CD8-positive, alpha-beta memory T cell (primary cell): Measurements from ENCODE around the gene ASTN2. TPM values are rescaled to one million over a fixed set of nuclear protein-coding genes. Genes with fewer than 3 reads are reported as not detected.

Experiments
- CTCF ChIA-PET: fragments of 350-600 bp; sonication (Branson Sonifier 250); formaldehyde crosslinking; loops from one replicate; lab custom pipeline; 2021; ENCODE audit warnings: antibody characterized with exemption; lab: Charles Lee
- POLR2A ChIA-PET: fragments of 350-600 bp; sonication (Branson Sonifier 250); formaldehyde crosslinking; loops from one replicate; lab custom pipeline; 2021; ENCODE audit warnings: antibody characterized with exemption; lab: Charles Lee
- DNase-seq, 5 donors: peaks; one replicate each; pipeline versions ENCODE4 v3.0.0 to v3.0.0-alpha.2; 2020 to 2022; ENCODE audit warnings: mixed read lengths in 1 of 5
- H3K27ac ChIP-seq: one replicate; pipeline ENCODE4 v1.7.0; 2013; ENCODE audit warnings: low read depth, mild to moderate bottlenecking, low read length, moderate library complexity
- H3K27me3 ChIP-seq: 2 replicates; pipeline ENCODE4 v1.7.0; 2013; ENCODE audit warnings: low read length, mild to moderate bottlenecking; ENCODE audit not compliant: insufficient read depth, poor library complexity, severe bottlenecking
- H3K36me3 ChIP-seq: 2 replicates; pipeline ENCODE4 v1.7.0; 2013; ENCODE audit warnings: mild to moderate bottlenecking, low read length, moderate library complexity; ENCODE audit not compliant: insufficient read depth
- H3K4me1 ChIP-seq: 2 replicates; pipeline ENCODE4 v1.7.0; 2013; ENCODE audit warnings: mild to moderate bottlenecking, low read length, moderate library complexity; ENCODE audit not compliant: insufficient read depth
- H3K4me3 ChIP-seq: 2 replicates; pipeline ENCODE4 v1.7.0; 2013; ENCODE audit warnings: mild to moderate bottlenecking, low read length
- H3K9me3 ChIP-seq: 2 replicates; pipeline ENCODE4 v1.7.0; 2013; ENCODE audit warnings: mild to moderate bottlenecking, low read length
- H3K27ac Mint-ChIP-seq, 8 donors: one replicate each; pipeline ENCODE4 v1.8.0; 2020 to 2021; ENCODE audit warnings: mixed read lengths in 8 of 8, mild to moderate bottlenecking in 6 of 8, inconsistent platforms in 3 of 8, moderate library complexity in 3 of 8
- H3K27me3 Mint-ChIP-seq, 2 donors: one replicate each; pipeline ENCODE4 v1.8.0; 2020 to 2021; ENCODE audit warnings: mixed read lengths in 2 of 2, mild to moderate bottlenecking in 1 of 2, moderate library complexity in 1 of 2
- H3K36me3 Mint-ChIP-seq, 3 donors: one replicate each; pipeline ENCODE4 v1.8.0; 2020 to 2021; ENCODE audit warnings: mixed read lengths in 3 of 3, inconsistent platforms in 1 of 3, mild to moderate bottlenecking in 1 of 3
- H3K4me1 Mint-ChIP-seq, 3 donors: one replicate each; pipeline ENCODE4 v1.8.0; 2020 to 2021; ENCODE audit warnings: mixed read lengths in 3 of 3, inconsistent platforms in 1 of 3, mild to moderate bottlenecking in 1 of 3
- H3K4me3 Mint-ChIP-seq, 7 donors: one replicate each; pipeline ENCODE4 v1.8.0; 2020 to 2021; ENCODE audit warnings: mixed read lengths in 7 of 7, mild to moderate bottlenecking in 6 of 7, moderate library complexity in 4 of 7, inconsistent platforms in 2 of 7
- H3K9me3 Mint-ChIP-seq, 5 donors: one replicate each; pipeline ENCODE4 v1.8.0; 2020 to 2022; ENCODE audit warnings: mixed read lengths in 5 of 5, mild to moderate bottlenecking in 3 of 5, moderate library complexity in 2 of 5, inconsistent platforms in 1 of 5
- polyA plus RNA-seq: library from polyadenylated mRNA; unstranded; fragments of 300-500 nt; fragmentation: Illumina TruSeq; gene quantifications from one replicate; pipeline ENCODE4 v1.2.3, GENCODE V29; 2021
- total RNA-seq, 2 experiments: library from RNA; stranded (reverse); gene quantifications; one replicate each; pipeline ENCODE4 v1.2.3, GENCODE V29; 2021

Gene ASTN2
- total and polyA plus RNA-seq, 3 experiments from 2014 or later, result 4.1 to 4.8 (median 4.2) TPM

GRCh38 chr9:117413346-117414219, 1.3 kb downstream of the ASTN2 start:
- H3K4me3 Mint-ChIP-seq, result peak overlapping the region in 1 of 7 donors; percentile 70
- H3K4me1 Mint-ChIP-seq, result peaks cover 0 to 2% (median 0%) of the 10 kb centered on the region in 3 donors
- DNase-seq, result no peak
- Histone ChIP-seq H3K36me3 (no peaks in the 10 kb centered on the region), H3K27ac (no peak overlapping the region), H3K9me3 (no peaks in the 10 kb centered on the region), H3K4me1 (no peaks in the 10 kb centered on the region), H3K4me3 (no peak overlapping the region), H3K27me3 (peaks cover 9% of the 10 kb centered on the region)
- ChIA-PET CTCF (no interaction called here), POLR2A (no interaction called here)
- H3K36me3 Mint-ChIP-seq, result no peaks in the 10 kb centered on the region
- H3K9me3 Mint-ChIP-seq, result peaks cover 3 to 12% (median 8%) of the 10 kb centered on the region in 5 donors
- peaks cover 22 to 35% of the 10 kb centered on the region in 2 donors for H3K27me3 Mint-ChIP-seq
- H3K27ac Mint-ChIP-seq, result no peak overlapping the region

- H3K9me3 ChIP-seq, result no peaks in the 10 kb centered on the region
- no peak overlapping the region for H3K4me3 ChIP-seq
- no peak overlapping the region for H3K27ac ChIP-seq
- DNase-seq, result no peak
- Mint-ChIP-seq H3K4me1 (peaks cover 0 to 2% (median 0%) of the 10 kb centered on the region in 3 donors), H3K9me3 (peaks cover 3 to 12% (median 8%) of the 10 kb centered on the region in 5 donors), H3K36me3 (no peaks in the 10 kb centered on the region), H3K27ac (no peak overlapping the region), H3K27me3 (peaks cover 22 to 41% of the 10 kb centered on the region in 2 donors), H3K4me3 (no peak overlapping the region)
- H3K4me1 ChIP-seq, result no peaks in the 10 kb centered on the region
- CTCF ChIA-PET, result no interaction called here
- POLR2A ChIA-PET, result no interaction called here
- H3K27me3 ChIP-seq, result peaks cover 9% of the 10 kb centered on the region
- no peaks in the 10 kb centered on the region for H3K36me3 ChIP-seq
These were observed 2.0 kb downstream of the ASTN2 start for GRCh38 chr9:117412841-117413240.

DNA sequence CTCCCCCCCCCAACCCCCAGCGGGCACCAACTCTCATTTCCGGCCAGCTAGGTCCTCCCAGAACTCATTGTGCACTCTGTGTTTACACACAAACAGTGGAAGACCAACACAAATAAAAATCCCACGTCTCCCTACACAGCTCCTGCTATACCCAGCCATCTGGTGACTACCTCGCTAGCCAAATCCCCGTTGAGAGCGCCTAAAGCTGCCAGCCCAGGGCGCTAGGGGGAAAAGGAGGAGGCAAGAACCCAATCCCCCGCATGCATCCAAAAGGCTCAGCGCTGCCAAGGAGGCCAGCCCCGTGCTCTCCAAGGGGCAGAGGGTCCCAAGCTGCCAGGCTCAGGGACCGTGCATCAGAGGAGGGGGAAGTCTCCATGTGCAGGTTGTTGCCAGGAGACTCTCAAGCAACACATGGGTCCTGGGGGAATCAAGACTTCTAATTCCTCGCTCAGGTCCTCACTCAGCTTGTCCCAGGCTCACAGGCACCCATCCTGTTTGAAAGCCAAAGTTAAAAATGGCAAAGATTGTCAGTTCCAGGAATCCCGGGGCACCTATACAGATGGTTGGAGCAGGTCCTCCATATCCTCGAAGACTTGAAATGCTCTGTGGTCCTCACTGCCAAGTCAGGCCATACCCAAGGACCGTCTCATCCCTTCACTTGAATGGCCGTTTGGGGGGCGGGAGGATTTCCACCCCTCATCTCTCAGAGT, 2.7 kb downstream of the ASTN2 start:
- no peak for DNase-seq
- Mint-ChIP-seq H3K36me3 (no peaks in the 10 kb centered on the region), H3K4me3 (no peak overlapping the region), H3K27ac (no peak overlapping the region), H3K27me3 (peaks cover 22 to 41% of the 10 kb centered on the region in 2 donors), H3K4me1 (peaks cover 0 to 2% (median 0%) of the 10 kb centered on the region in 3 donors), H3K9me3 (peaks cover 3 to 12% (median 8%) of the 10 kb centered on the region in 5 donors)
- peaks cover 9% of the 10 kb centered on the region for H3K27me3 ChIP-seq
- no peaks in the 10 kb centered on the region for H3K9me3 ChIP-seq
- H3K4me3 ChIP-seq, result no peak overlapping the region
- H3K36me3 ChIP-seq, result no peaks in the 10 kb centered on the region
- POLR2A ChIA-PET, result no interaction called here
- no peaks in the 10 kb centered on the region for H3K4me1 ChIP-seq
- CTCF ChIA-PET, result no interaction called here
- H3K27ac ChIP-seq, result no peak overlapping the region

- Mint-ChIP-seq H3K4me1 (peaks cover 0 to 2% (median 0%) of the 10 kb centered on the region in 3 donors), H3K36me3 (no peaks in the 10 kb centered on the region), H3K9me3 (peaks cover 3 to 12% (median 8%) of the 10 kb centered on the region in 5 donors), H3K4me3 (no peak overlapping the region), H3K27me3 (peaks cover 22 to 41% of the 10 kb centered on the region in 2 donors), H3K27ac (no peak overlapping the region)
- Histone ChIP-seq H3K27me3 (peaks cover 9% of the 10 kb centered on the region), H3K27ac (no peak overlapping the region), H3K4me3 (no peak overlapping the region), H3K36me3 (no peaks in the 10 kb centered on the region), H3K9me3 (no peaks in the 10 kb centered on the region), H3K4me1 (no peaks in the 10 kb centered on the region)
- ChIA-PET CTCF (no interaction called here), POLR2A (no interaction called here)
- no peak for DNase-seq
These were observed 3.3 kb downstream of the ASTN2 start for GRCh38 chr9:117411547-117411946.

DNA sequence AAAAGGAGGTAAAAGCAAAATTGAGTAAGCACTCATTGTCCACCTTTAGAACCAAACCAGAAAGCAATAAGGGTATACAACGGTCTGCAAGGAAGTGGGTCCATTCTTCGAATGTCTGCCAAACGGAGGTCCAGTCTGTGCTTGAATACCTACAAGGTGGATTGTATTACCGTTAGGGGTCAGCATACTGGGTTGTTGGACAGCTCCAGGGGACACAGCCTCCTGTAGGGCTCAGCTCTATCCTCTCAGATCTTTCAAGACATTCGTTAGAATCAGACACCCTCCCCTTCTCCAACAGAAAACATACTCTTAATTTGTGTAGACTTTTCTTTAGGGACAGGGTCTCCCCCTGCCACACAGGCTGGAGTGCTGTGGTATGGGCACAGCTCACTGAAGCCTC, 5.5 kb downstream of the ASTN2 start:
- no peak overlapping the region for H3K27ac Mint-ChIP-seq
- peaks cover 9% of the 10 kb centered on the region for H3K27me3 ChIP-seq
- H3K4me3 Mint-ChIP-seq, result no peak overlapping the region
- ChIA-PET POLR2A (no interaction called here), CTCF (no interaction called here)
- no peaks in the 10 kb centered on the region for H3K9me3 ChIP-seq
- H3K4me1 ChIP-seq, result no peaks in the 10 kb centered on the region
- H3K36me3 ChIP-seq, result no peaks in the 10 kb centered on the region
- DNase-seq, result no peak
- H3K9me3 Mint-ChIP-seq, result peaks cover 4 to 12% (median 8%) of the 10 kb centered on the region in 5 donors
- peaks cover 0 to 2% (median 0%) of the 10 kb centered on the region in 3 donors for H3K4me1 Mint-ChIP-seq
- H3K27me3 Mint-ChIP-seq, result peaks cover 22 to 40% of the 10 kb centered on the region in 2 donors
- H3K4me3 ChIP-seq, result no peak overlapping the region
- no peaks in the 10 kb centered on the region for H3K36me3 Mint-ChIP-seq
- no peak overlapping the region for H3K27ac ChIP-seq

- no peak for DNase-seq
- POLR2A ChIA-PET, result no interaction called here
- Mint-ChIP-seq H3K4me3 (no peak overlapping the region), H3K27me3 (peaks cover 9 to 23% of the 10 kb centered on the region in 2 donors), H3K36me3 (no peaks in the 10 kb centered on the region), H3K4me1 (no peaks in the 10 kb centered on the region), H3K27ac (no peak overlapping the region), H3K9me3 (peaks cover 4 to 13% (median 8%) of the 10 kb centered on the region in 5 donors)
- Histone ChIP-seq H3K9me3 (no peaks in the 10 kb centered on the region), H3K27me3 (peaks cover 5% of the 10 kb centered on the region), H3K27ac (no peak overlapping the region), H3K4me3 (no peak overlapping the region), H3K36me3 (no peaks in the 10 kb centered on the region), H3K4me1 (no peaks in the 10 kb centered on the region)
- CTCF ChIA-PET, result no interaction called here
These were observed 7.3 kb downstream of the ASTN2 start for GRCh38 chr9:117407436-117408022.

- CTCF ChIA-PET, result no interaction called here
- Mint-ChIP-seq H3K9me3 (peaks cover 0 to 8% (median 5%) of the 10 kb centered on the region in 5 donors), H3K4me1 (no peaks in the 10 kb centered on the region), H3K27me3 (peaks cover 1 to 12% of the 10 kb centered on the region in 2 donors), H3K27ac (no peak overlapping the region), H3K36me3 (no peaks in the 10 kb centered on the region), H3K4me3 (no peak overlapping the region)
- no peaks in the 10 kb centered on the region for H3K27me3 ChIP-seq
- no peak overlapping the region for H3K4me3 ChIP-seq
- POLR2A ChIA-PET, result no interaction called here
- no peaks in the 10 kb centered on the region for H3K9me3 ChIP-seq
- no peak overlapping the region for H3K27ac ChIP-seq
- no peak for DNase-seq
- no peaks in the 10 kb centered on the region for H3K4me1 ChIP-seq
- H3K36me3 ChIP-seq, result no peaks in the 10 kb centered on the region
These were observed 8.7 kb downstream of the ASTN2 start for GRCh38 chr9:117405950-117406705.
